Neural progenitor cell (in vitro differentiated cells): Measurements from ENCODE around the gene IFITM2.

Experiments used
- CTCF ChIP-seq: fragments of 200-600 bp; sonication (generic); IDR thresholded peaks from 2 replicates; pipeline ENCODE4 v1.5.1; 2017; ENCODE audit warnings: antibody characterized with exemption, mild to moderate bottlenecking
- EZH2 ChIP-seq: fragments of 200-600 bp; sonication (generic); IDR thresholded peaks from 2 replicates; pipeline ENCODE4 v1.6.1; 2017; ENCODE audit warnings: antibody characterized with exemption, mild to moderate bottlenecking, moderate library complexity
- EZH2phosphoT487 ChIP-seq: fragments of 200-600 bp; sonication (generic); IDR thresholded peaks from 2 replicates; pipeline ENCODE4 v1.6.1; 2017; ENCODE audit warnings: antibody characterized with exemption

- no peak for TF ChIP-seq CTCF
- no peak for TF ChIP-seq EZH2
- no peak for TF ChIP-seq EZH2phosphoT487
Observed at GRCh38 chr11:312092-312816, 4.6 kb downstream of the IFITM2 start.
